H1 (cell line): ENCODE measurements around the gene CC2D1B. TPM values are rescaled to one million over a fixed set of nuclear protein-coding genes. Genes with fewer than 3 reads are reported as not detected.

Experiments
- CTCF ChIA-PET: fragments of 300-600 bp; sonication (Branson Sonifier 250); formaldehyde crosslinking; loops from one replicate; lab custom pipeline; 2021; ENCODE audit not compliant: partially characterized antibody; lab: Charles Lee
- POLR2A ChIA-PET: fragments of 300-600 bp; sonication (Branson Sonifier 250); formaldehyde crosslinking; loops from one replicate; lab custom pipeline; 2021; ENCODE audit warnings: inconsistent platforms; ENCODE audit not compliant: partially characterized antibody; lab: Charles Lee
- DNase-seq, 2 experiments: peaks; one replicate each; pipeline versions ENCODE4 v3.0.0 to v3.0.0-alpha.2; 2010 to 2022; ENCODE audit warnings: low spot score in 2 of 2, low read depth in 1 of 2, mixed read lengths in 1 of 2
- FAIRE-seq: peaks from 2 replicates; lab custom pipeline; 2011; peaks lifted over from hg19 to GRCh38; lab: Jason Lieb, UNC
- H2AFZ ChIP-seq: 2 replicates; pipeline ENCODE4 v1.8.1; 2012; ENCODE audit warnings: low read length, inconsistent platforms
- H2AK5ac ChIP-seq: 2 replicates; pipeline ENCODE4 v1.6.1; 2013; ENCODE audit warnings: low read depth, low read length
- H2BK120ac ChIP-seq: replicated peaks from 2 replicates; pipeline ENCODE3; 2013; ENCODE audit warnings: low read depth, low read length, inconsistent platforms
- H2BK12ac ChIP-seq: 2 replicates; pipeline ENCODE4 v1.6.1; 2013; ENCODE audit warnings: low read depth, low read length
- H2BK15ac ChIP-seq: 2 replicates; pipeline ENCODE4 v1.6.1; 2013; ENCODE audit warnings: low read length
- H2BK20ac ChIP-seq: 2 replicates; pipeline ENCODE4 v1.6.1; 2013; ENCODE audit warnings: low read length
- H2BK5ac ChIP-seq: 2 replicates; pipeline ENCODE4 v1.6.1; 2013; ENCODE audit warnings: low read depth, low read length
- H3K14ac ChIP-seq: 2 replicates; pipeline ENCODE4 v1.6.1; 2013; ENCODE audit warnings: inconsistent platforms; ENCODE audit not compliant: insufficient read length
- H3K18ac ChIP-seq: 2 replicates; pipeline ENCODE4 v1.6.1; 2013; ENCODE audit warnings: low read length; ENCODE audit errors: extremely low read depth
- H3K23ac ChIP-seq: 2 replicates; pipeline ENCODE4 v1.6.1; 2013; ENCODE audit warnings: inconsistent platforms; ENCODE audit not compliant: insufficient read length
- H3K23me2 ChIP-seq: 2 replicates; pipeline ENCODE4 v1.6.1; 2013; ENCODE audit warnings: low read depth, low read length
- H3K27ac ChIP-seq: 2 replicates; pipeline ENCODE4 v1.6.1; 2011; ENCODE audit warnings: low read depth, low read length, inconsistent platforms
- H3K27me3 ChIP-seq, 4 experiments: replicated peaks in 1 of 4; 1 replicate in 1 of 4; 2 replicates in 3 of 4; pipeline versions ENCODE4 v1.6.1 to v1.8.1; 2011 to 2013; ENCODE audit warnings: low read length in 3 of 4, mild to moderate bottlenecking in 3 of 4, inconsistent platforms in 2 of 4, mixed read lengths in 2 of 4, moderate library complexity in 1 of 4; ENCODE audit not compliant: control insufficient read depth in 3 of 4, insufficient read depth in 3 of 4; ENCODE audit errors: extremely low read depth in 1 of 4
- H3K36me3 ChIP-seq, 4 experiments: 2 replicates each; pipeline versions ENCODE4 v1.6.1 to v1.8.1; 2011 to 2013; ENCODE audit warnings: mild to moderate bottlenecking in 4 of 4, low read length in 3 of 4, moderate library complexity in 2 of 4, control low read depth in 1 of 4, inconsistent platforms in 1 of 4; ENCODE audit not compliant: insufficient read depth in 4 of 4, control insufficient read depth in 2 of 4
- H3K4ac ChIP-seq: replicated peaks from 2 replicates; pipeline ENCODE3; 2013; ENCODE audit warnings: low read length, low read depth, mixed read lengths, inconsistent platforms; ENCODE audit not compliant: insufficient read length
- H3K4me1 ChIP-seq, 4 experiments: replicated peaks in 1 of 4; 1 replicate in 1 of 4; 2 replicates in 3 of 4; pipeline versions ENCODE4 v1.6.1 to v1.8.1; 2011 to 2013; ENCODE audit warnings: low read length in 3 of 4, inconsistent platforms in 2 of 4, mixed read lengths in 1 of 4; ENCODE audit not compliant: insufficient read depth in 4 of 4, control insufficient read depth in 3 of 4
- H3K4me2 ChIP-seq, 2 experiments: 2 replicates each; pipeline versions ENCODE4 v1.6.1 to v1.8.1; 2011 to 2013; ENCODE audit warnings: low read depth in 2 of 2, low read length in 2 of 2, control low read depth in 1 of 2, inconsistent platforms in 1 of 2, mild to moderate bottlenecking in 1 of 2; ENCODE audit not compliant: insufficient read depth in 1 of 2
- H3K4me3 ChIP-seq, 4 experiments: fragments of 200-600, 300-600 bp in 1 of 4; sonication (generic), shearing (Covaris generic), sonication (Bioruptor Twin) in 1 of 4; 2 replicates each; pipeline versions ENCODE4 v1.5.1 to v1.8.1; 2011 to 2016; ENCODE audit warnings: low read length in 4 of 4, low read depth in 3 of 4, control low read depth in 2 of 4, inconsistent platforms in 2 of 4, mild to moderate bottlenecking in 2 of 4, mixed read lengths in 1 of 4, moderate library complexity in 1 of 4; ENCODE audit not compliant: insufficient read depth in 2 of 4; ENCODE audit errors: extremely low read depth in 1 of 4
- H3K56ac ChIP-seq: replicated peaks from 2 replicates; pipeline ENCODE3; 2013; ENCODE audit warnings: low read depth, mild to moderate bottlenecking, mixed read lengths, low read length, inconsistent platforms; ENCODE audit not compliant: insufficient read length
- H3K79me1 ChIP-seq: 2 replicates; pipeline ENCODE4 v1.6.1; 2013; ENCODE audit warnings: low read depth, low read length, control low read depth
- H3K79me2 ChIP-seq, 2 experiments: 2 replicates each; pipeline versions ENCODE4 v1.6.1 to v1.8.1; 2012 to 2013; ENCODE audit warnings: low read length in 2 of 2, mild to moderate bottlenecking in 2 of 2, inconsistent platforms in 1 of 2; ENCODE audit not compliant: insufficient read depth in 2 of 2, control insufficient read depth in 1 of 2
- H3K9ac ChIP-seq, 4 experiments: replicated peaks in 1 of 4; 1 replicate in 1 of 4; 2 replicates in 3 of 4; pipeline versions ENCODE4 v1.6.1 to v1.8.1; 2011 to 2013; ENCODE audit warnings: low read depth in 3 of 4, low read length in 3 of 4, control low read depth in 2 of 4, mild to moderate bottlenecking in 2 of 4, moderate library complexity in 2 of 4, inconsistent platforms in 1 of 4; ENCODE audit errors: extremely low read depth in 1 of 4
- H3K9me3 ChIP-seq, 2 experiments: 2 replicates each; pipeline versions ENCODE4 v1.6.1 to v1.8.1; 2012 to 2013; ENCODE audit warnings: mild to moderate bottlenecking in 2 of 2, moderate library complexity in 2 of 2, control low read depth in 1 of 2, inconsistent platforms in 1 of 2, low read depth in 1 of 2, low read length in 1 of 2, mixed read lengths in 1 of 2; ENCODE audit not compliant: insufficient read depth in 2 of 2
- H4K20me1 ChIP-seq, 2 experiments: replicated peaks in 1 of 2; 2 replicates each; pipeline versions ENCODE3 to v1.8.1; 2011 to 2013; ENCODE audit warnings: inconsistent platforms in 2 of 2, low read length in 2 of 2, mild to moderate bottlenecking in 1 of 2; ENCODE audit not compliant: insufficient read depth in 2 of 2, control insufficient read depth in 1 of 2
- H4K5ac ChIP-seq: 2 replicates; pipeline ENCODE4 v1.6.1; 2013; ENCODE audit warnings: low read length, low read depth, mixed read lengths, inconsistent platforms; ENCODE audit not compliant: insufficient read length
- H4K8ac ChIP-seq: 2 replicates; pipeline ENCODE4 v1.8.0; 2013; ENCODE audit warnings: mild to moderate bottlenecking, moderate library complexity, low read length, inconsistent platforms; ENCODE audit not compliant: insufficient read depth; ENCODE audit errors: extremely low read depth
- H4K91ac ChIP-seq: replicated peaks from 2 replicates; pipeline ENCODE3; 2013; ENCODE audit warnings: low read length, mixed read lengths, inconsistent platforms; ENCODE audit not compliant: insufficient read length
- ATF3 ChIP-seq: IDR thresholded peaks from 2 replicates; pipeline ENCODE4 v1.6.1; 2011; ENCODE audit warnings: low read depth, mild to moderate bottlenecking, low read length; ENCODE audit not compliant: insufficient read depth
- BACH1 ChIP-seq: IDR thresholded peaks from 2 replicates; pipeline ENCODE4 v1.6.1; 2012; ENCODE audit warnings: low read length, improper control_type of control experiment
- CBX5 ChIP-seq: fragments of 300-800, 300-1000 bp; sonication (generic); IDR thresholded peaks from 2 replicates; pipeline ENCODE4 v1.7.1; 2016; ENCODE audit warnings: antibody characterized with exemption, low read length, low read depth
- CREB1 ChIP-seq: IDR thresholded peaks from 2 replicates; pipeline ENCODE4 v1.6.1; 2012; ENCODE audit warnings: inconsistent platforms
- EP300 ChIP-seq, 2 experiments: IDR thresholded peaks; 1 replicate in 1 of 2; 2 replicates in 1 of 2; pipeline ENCODE4 v1.6.1; 2011 to 2012; ENCODE audit warnings: low read depth in 2 of 2, low read length in 2 of 2, mild to moderate bottlenecking in 2 of 2, borderline replicate concordance in 1 of 2, inconsistent platforms in 1 of 2, moderate library complexity in 1 of 2
- EZH2 ChIP-seq: fragments of 200-600 bp; sonication (generic); IDR thresholded peaks from 2 replicates; pipeline ENCODE4 v1.7.1; 2012; ENCODE audit warnings: low read depth, mild to moderate bottlenecking, moderate library complexity, low read length, inconsistent platforms; ENCODE audit not compliant: severe bottlenecking
- MAFK ChIP-seq: IDR thresholded peaks from 2 replicates; pipeline ENCODE4 v1.6.1; 2012; ENCODE audit warnings: low read depth, mild to moderate bottlenecking, improper control_type of control experiment, low read length
- RFX5 ChIP-seq: IDR thresholded peaks from 2 replicates; pipeline ENCODE4 v1.6.1; 2011; ENCODE audit warnings: low read depth, low read length, improper control_type of control experiment, borderline replicate concordance
- SIN3A ChIP-seq, 2 experiments: IDR thresholded peaks in 1 of 2; conservative IDR thresholded peaks in 1 of 2; 2 replicates each; pipeline ENCODE4 v1.6.1; 2011 to 2012; ENCODE audit warnings: low read length in 2 of 2, improper control_type of control experiment in 1 of 2, low read depth in 1 of 2, mild to moderate bottlenecking in 1 of 2
- SIRT6 ChIP-seq: IDR thresholded peaks from one replicate; pipeline ENCODE4 v1.7.1; 2012; ENCODE audit warnings: low read length, inconsistent platforms
- YY1 ChIP-seq: IDR thresholded peaks from 2 replicates; pipeline ENCODE4 v1.6.1; 2011; ENCODE audit warnings: low read depth, mild to moderate bottlenecking, low read length
- ZNF274 ChIP-seq: IDR thresholded peaks from 2 replicates; pipeline ENCODE4 v1.7.0; 2012; ENCODE audit warnings: low read length, borderline replicate concordance; ENCODE audit errors: extremely low read depth
- WGBS, 2 experiments: shearing (Covaris generic) in 1 of 2; methylation state at CpG; one replicate each; pipeline versions ENCODE4 v1.1.6 to v1.1.7; 2013 to 2015; ENCODE audit warnings: low lambda C conversion rate in 2 of 2, mixed read lengths in 2 of 2, inconsistent platforms in 1 of 2, low coverage in 1 of 2, missing lambda C conversion rate in 1 of 2; ENCODE audit not compliant: insufficient replicate concordance in 2 of 2, insufficient coverage in 1 of 2, insufficient read length in 1 of 2; ENCODE audit errors: extremely low coverage in 1 of 2, missing lambda C conversion rate in 1 of 2; 5-methylcytosine and 5-hydroxymethylcytosine counted together
- polyA plus RNA-seq, 7 experiments: library from polyadenylated mRNA; depleted of rRNA in 3 of 7; stranded (reverse) in 5 of 7; unstranded in 2 of 7; fragments of >200 nt in 5 of 7; fragments of 200-250 nt in 2 of 7; gene quantifications; 1 replicate in 5 of 7; 2 replicates in 1 of 7; 4 replicates in 1 of 7; pipeline versions ENCODE4 v1.2.1 to v1.2.3, GENCODE V29; 2011 to 2013; ENCODE audit warnings: missing spikeins in 2 of 7, mixed read lengths in 2 of 7
- total RNA-seq: library from RNA; stranded (reverse); fragmentation: NEBNext Ultra II Directional; extraction: Animal tissue kit (Norgen Biotek cat#: 25700); gene quantifications from 2 replicates; pipeline ENCODE4 v1.2.1, GENCODE V29; 2021

The CC2D1B gene
- total and polyA plus RNA-seq, 2 of the 8 experiments (the other 6 are each of a cell fraction or from before 2014, with no cell fraction given) = 7.4 to 13.1 TPM

- H3K9ac ChIP-seq = no peak overlapping the region
- H2BK120ac ChIP-seq = no peak overlapping the region
- H3K18ac ChIP-seq = no peak overlapping the region
- no peak overlapping the region for H3K23ac ChIP-seq
- H3K56ac ChIP-seq = no peak overlapping the region
- H3K79me1 ChIP-seq = no peaks in the 10 kb centered on the region
- H3K23me2 ChIP-seq = no peaks in the 10 kb centered on the region
- H4K8ac ChIP-seq = no peak overlapping the region
- POLR2A ChIA-PET = interaction anchor here (0.6 to 1.5 kb wide), 2 partner anchors 9 to 23 kb away, joined by 3 to 5 read pairs; no protein-coding TSS in a partner anchor
- no peak overlapping the region for H3K27ac ChIP-seq
- H3K14ac ChIP-seq = no peak overlapping the region
- peaks cover 0 to 8% (median 2%) of the 10 kb centered on the region in 4 experiments; a peak in 4 of 7 replicates for H3K4me1 ChIP-seq
- CTCF ChIA-PET = interaction anchor here (0.6 kb wide), 1 partner anchor 13 kb away, joined by 3 read pairs; no protein-coding TSS in a partner anchor
- peaks cover 3% of the 10 kb centered on the region in 2 experiments for H4K20me1 ChIP-seq
- FAIRE-seq = no peak
- no peak overlapping the region for H3K4me3 ChIP-seq
- 89% methylated on average over 10 of the region's 11 CpGs; no CpG with 5 or more reads in 1 of the 2 experiments for WGBS, 2 experiments
- H3K79me2 ChIP-seq = no peaks in the 10 kb centered on the region
- no peak overlapping the region for H2BK15ac ChIP-seq
- no peaks in the 10 kb centered on the region for H3K9me3 ChIP-seq
- H2BK20ac ChIP-seq = no peak overlapping the region
- H2AFZ ChIP-seq = no peak overlapping the region
- H4K5ac ChIP-seq = no peak overlapping the region
- no peak overlapping the region for H2AK5ac ChIP-seq
- no peak for DNase-seq
- H3K36me3 ChIP-seq = peaks cover 30 to 87% (median 70%) of the 10 kb centered on the region in 4 experiments; a peak in 7 of 8 replicates
- H2BK5ac ChIP-seq = no peak overlapping the region
- H3K4ac ChIP-seq = no peak overlapping the region
- H3K27me3 ChIP-seq = no peaks in the 10 kb centered on the region
- H4K91ac ChIP-seq = no peak overlapping the region
- no peak overlapping the region for H2BK12ac ChIP-seq
- H3K4me2 ChIP-seq = no peak overlapping the region
- TF ChIP-seq EZH2 (no peak), ATF3 (no peak), RFX5 (no peak), BACH1 (no peak), CREB1 (no peak), MAFK (no peak), EP300 (IDR thresholded peaks at IDR 0.05; ENCODE audit: borderline replicate concordance in 1 of 2, low read depth in 2 of 2, low read length in 2 of 2) (no peak), SIN3A (conservative IDR thresholded peaks at IDR 0.05 in 1 of 2, IDR thresholded peaks at IDR 0.05 in 1 of 2; ENCODE audit: low read depth in 1 of 2, low read length in 2 of 2) (no peak), CBX5 (no peak), YY1 (no peak), ZNF274 (no peak), SIRT6 (no peak)
Observed at GRCh38 chr1:52355847-52356505, 10.0 kb downstream of the CC2D1B start.
